Breast epithelium (tissue), 3 donors: ENCODE measurements around the gene BHMT2.

Source experiments
- CTCF ChIP-seq, 3 donors: fragments of 450-650 bp; IDR thresholded peaks; one replicate each; pipeline ENCODE4 v1.5.1; 2016 to 2017; ENCODE audit warnings: antibody characterized with exemption in 3 of 3, mild to moderate bottlenecking in 3 of 3, moderate library complexity in 3 of 3
- POLR2A ChIP-seq: fragments of 450-650 bp; IDR thresholded peaks from one replicate; pipeline ENCODE4 v1.6.1; 2016; ENCODE audit warnings: antibody characterized with exemption, mild to moderate bottlenecking, moderate library complexity

- no peak for TF ChIP-seq POLR2A
- no peak for TF ChIP-seq CTCF (IDR thresholded peaks at IDR 0.05)
Observed at GRCh38 chr5:79080804-79081203, 11.2 kb downstream of the BHMT2 start.
